ENCODE data around the gene CDC42SE1. TPM values are rescaled to one million over a fixed set of nuclear protein-coding genes. Genes with fewer than 3 reads are reported as not detected.

The CDC42SE1 gene
- total RNA-seq, 1 experiment from 2014 or later: 76.3 TPM

DNA sequence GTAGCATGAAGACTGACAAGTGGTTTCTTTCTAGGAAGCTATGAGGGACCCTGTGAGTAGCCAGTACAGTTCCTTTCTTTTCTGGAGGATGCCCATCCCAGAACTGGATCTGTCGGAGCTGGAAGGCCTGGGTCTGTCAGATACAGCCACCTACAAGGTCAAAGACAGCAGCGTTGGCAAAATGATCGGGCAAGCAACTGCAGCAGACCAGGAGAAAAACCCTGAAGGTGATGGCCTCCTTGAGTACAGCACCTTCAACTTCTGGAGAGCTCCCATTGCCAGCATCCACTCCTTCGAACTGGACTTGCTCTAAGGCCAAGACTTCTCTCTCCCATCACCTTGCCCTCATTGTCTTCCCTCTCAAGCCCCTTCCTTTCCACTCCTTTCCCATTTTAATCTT lies 7.8 kb upstream of the CDC42SE1 start:
- ChIA-PET CTCF (interaction anchor here (0.5 kb wide), 1 partner anchor 45 kb away, joined by 3 read pairs; no protein-coding TSS in a partner anchor), POLR2A (interaction anchor here (0.7 kb wide), 1 partner anchor 472 kb away, joined by 5 read pairs; no protein-coding TSS in a partner anchor)
- H3K4me3 Mint-ChIP-seq: no peak overlapping the region
- H3K9me3 Mint-ChIP-seq: no peaks in the 10 kb centered on the region
- ATAC-seq (no peak), DNase-seq (ENCODE audit: low spot score) (no peak)
- H3K4me1 Mint-ChIP-seq: peaks cover 21% of the 10 kb centered on the region
- TF ChIP-seq USF2 (CRISPR knock-in tag; IDR thresholded peaks at IDR 0.05) (no peak), ZNF219 (CRISPR knock-in tag; IDR thresholded peaks at IDR 0.05; ENCODE audit: borderline replicate concordance) (no peak), TCF7 (CRISPR knock-in tag; IDR thresholded peaks at IDR 0.05; ENCODE audit: low read depth) (no peak), ZNF281 (CRISPR knock-in tag; IDR thresholded peaks at IDR 0.05) (no peak), STAT6 (CRISPR knock-in tag; conservative IDR thresholded peaks at IDR 0.05; ENCODE audit: low read depth) (no peak), ZNF512 (CRISPR knock-in tag; IDR thresholded peaks at IDR 0.05; ENCODE audit: borderline replicate concordance) (no peak), OVOL2 (CRISPR knock-in tag; IDR thresholded peaks at IDR 0.05; ENCODE audit: borderline replicate concordance) (no peak), SP1 (CRISPR knock-in tag; conservative IDR thresholded peaks at IDR 0.05) (no peak), ZNF423 (CRISPR knock-in tag; IDR thresholded peaks at IDR 0.05) (no peak), NR1H2 (CRISPR knock-in tag; IDR thresholded peaks at IDR 0.05) (no peak), SMAD3 (CRISPR knock-in tag; IDR thresholded peaks at IDR 0.05; ENCODE audit: borderline replicate concordance) (no peak), ETV6 (CRISPR knock-in tag; IDR thresholded peaks at IDR 0.05) (no peak), ZNF263 (CRISPR knock-in tag; IDR thresholded peaks at IDR 0.05; ENCODE audit: low read depth) (no peak), ZNF232 (CRISPR knock-in tag; IDR thresholded peaks at IDR 0.05) (no peak), KAT7 (CRISPR knock-in tag; IDR thresholded peaks at IDR 0.05; ENCODE audit: borderline replicate concordance) (no peak), PRDM15 (CRISPR knock-in tag; IDR thresholded peaks at IDR 0.05) (no peak), TEAD4 (CRISPR knock-in tag; IDR thresholded peaks at IDR 0.05) (no peak), NFATC4 (CRISPR knock-in tag; IDR thresholded peaks at IDR 0.05) (no peak)
- H3K27ac Mint-ChIP-seq: peak overlapping the region; percentile 52
- peaks cover 19% of the 10 kb centered on the region for H3K36me3 Mint-ChIP-seq
- no peaks in the 10 kb centered on the region for H3K27me3 Mint-ChIP-seq (ENCODE audit: low read depth)

Data from WTC11 (cell line).